ENCODE data around the gene ZIC1.

The ZIC1 gene

DNA sequence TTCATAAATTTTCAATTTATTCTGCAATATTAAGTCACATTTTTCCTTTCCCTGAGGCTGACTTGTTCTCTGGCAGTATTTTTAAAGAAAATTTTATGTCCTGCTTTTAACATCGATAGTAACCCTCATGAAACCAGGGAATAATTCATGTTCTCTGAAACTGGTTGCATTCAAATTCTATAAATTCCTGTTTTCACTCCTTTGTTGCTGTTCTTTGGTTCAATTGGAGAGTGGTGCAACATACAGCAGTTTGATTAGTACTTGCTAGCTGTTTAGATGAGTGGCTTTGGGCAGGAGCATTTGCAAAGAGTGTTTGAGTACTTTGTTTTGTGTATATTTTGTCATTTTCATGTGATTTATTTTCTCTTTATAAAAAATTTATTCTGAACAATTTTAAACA lies 19.2 kb downstream of the ZIC1 start:
- ATAC-seq: no peak

DNA sequence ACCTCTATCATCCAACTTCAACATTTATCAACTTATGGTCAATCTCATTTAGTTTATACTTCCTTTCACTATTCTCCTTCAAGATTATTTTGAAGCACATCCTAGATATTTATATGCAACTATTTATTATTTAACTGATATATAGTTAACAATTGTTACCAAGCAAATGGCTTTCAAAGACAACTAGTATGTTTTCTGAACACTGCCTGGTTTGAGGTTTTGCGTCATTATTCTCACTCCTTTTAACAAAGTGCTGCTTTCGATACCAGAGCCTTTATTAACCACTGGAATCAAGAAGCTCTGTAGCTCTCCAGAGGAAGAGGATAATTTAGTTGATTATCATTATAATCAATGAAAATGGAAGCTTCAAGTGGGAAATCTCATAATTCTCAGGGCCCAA lies 19.6 kb downstream of the ZIC1 start:
- no peak for ATAC-seq
- TF ChIP-seq, protein P1, sequence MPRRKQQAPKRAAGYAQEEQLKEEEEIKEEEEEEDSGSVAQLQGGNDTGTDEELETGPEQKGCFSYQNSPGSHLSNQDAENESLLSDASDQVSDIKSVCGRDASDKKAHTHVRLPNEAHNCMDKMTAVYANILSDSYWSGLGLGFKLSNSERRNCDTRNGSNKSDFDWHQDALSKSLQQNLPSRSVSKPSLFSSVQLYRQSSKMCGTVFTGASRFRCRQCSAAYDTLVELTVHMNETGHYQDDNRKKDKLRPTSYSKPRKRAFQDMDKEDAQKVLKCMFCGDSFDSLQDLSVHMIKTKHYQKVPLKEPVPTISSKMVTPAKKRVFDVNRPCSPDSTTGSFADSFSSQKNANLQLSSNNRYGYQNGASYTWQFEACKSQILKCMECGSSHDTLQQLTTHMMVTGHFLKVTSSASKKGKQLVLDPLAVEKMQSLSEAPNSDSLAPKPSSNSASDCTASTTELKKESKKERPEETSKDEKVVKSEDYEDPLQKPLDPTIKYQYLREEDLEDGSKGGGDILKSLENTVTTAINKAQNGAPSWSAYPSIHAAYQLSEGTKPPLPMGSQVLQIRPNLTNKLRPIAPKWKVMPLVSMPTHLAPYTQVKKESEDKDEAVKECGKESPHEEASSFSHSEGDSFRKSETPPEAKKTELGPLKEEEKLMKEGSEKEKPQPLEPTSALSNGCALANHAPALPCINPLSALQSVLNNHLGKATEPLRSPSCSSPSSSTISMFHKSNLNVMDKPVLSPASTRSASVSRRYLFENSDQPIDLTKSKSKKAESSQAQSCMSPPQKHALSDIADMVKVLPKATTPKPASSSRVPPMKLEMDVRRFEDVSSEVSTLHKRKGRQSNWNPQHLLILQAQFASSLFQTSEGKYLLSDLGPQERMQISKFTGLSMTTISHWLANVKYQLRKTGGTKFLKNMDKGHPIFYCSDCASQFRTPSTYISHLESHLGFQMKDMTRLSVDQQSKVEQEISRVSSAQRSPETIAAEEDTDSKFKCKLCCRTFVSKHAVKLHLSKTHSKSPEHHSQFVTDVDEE (CRISPR knock-in tag; IDR thresholded peaks at IDR 0.05): no peak
- no peak for TF ChIP-seq ARNTL (CRISPR knock-in tag; IDR thresholded peaks at IDR 0.05; ENCODE audit: borderline replicate concordance, low read depth)
- TF ChIP-seq POU6F1 (CRISPR knock-in tag; IDR thresholded peaks at IDR 0.05; ENCODE audit: borderline replicate concordance, low read depth): no peak
- no peak for TF ChIP-seq PATZ1 (CRISPR knock-in tag; IDR thresholded peaks at IDR 0.05; ENCODE audit: borderline replicate concordance)
- TF ChIP-seq CSDC2 (CRISPR knock-in tag; IDR thresholded peaks at IDR 0.05): no peak
- TF ChIP-seq ISL1 (CRISPR knock-in tag; IDR thresholded peaks at IDR 0.05): no peak
- TF ChIP-seq ZFP3 (CRISPR knock-in tag; IDR thresholded peaks at IDR 0.05): no peak
- no peak for TF ChIP-seq ZC3H10 (CRISPR knock-in tag; IDR thresholded peaks at IDR 0.05)
- TF ChIP-seq ZNF8 (CRISPR knock-in tag; IDR thresholded peaks at IDR 0.05): no peak
- TF ChIP-seq PPARA (CRISPR knock-in tag; IDR thresholded peaks at IDR 0.05; ENCODE audit: borderline replicate concordance): no peak
- no peak for TF ChIP-seq TCF4 (CRISPR knock-in tag; IDR thresholded peaks at IDR 0.05; ENCODE audit: borderline replicate concordance)

More for the DNA sequence above, 19.2 kb downstream of the ZIC1 start:
- TF ChIP-seq ZFP30 (CRISPR knock-in tag; IDR thresholded peaks at IDR 0.05) (no peak), ISL1 (CRISPR knock-in tag; IDR thresholded peaks at IDR 0.05) (no peak)

- TF ChIP-seq GLIS3 (CRISPR knock-in tag; IDR thresholded peaks at IDR 0.05): no peak
- TF ChIP-seq CREB5 (CRISPR knock-in tag; IDR thresholded peaks at IDR 0.05; ENCODE audit: low read depth): no peak
- no peak for TF ChIP-seq ZFP3 (CRISPR knock-in tag; IDR thresholded peaks at IDR 0.05)
- no peak for TF ChIP-seq OSR1 (CRISPR knock-in tag; IDR thresholded peaks at IDR 0.05)
- no peak for TF ChIP-seq ARNTL (CRISPR knock-in tag; IDR thresholded peaks at IDR 0.05; ENCODE audit: borderline replicate concordance, low read depth)
- no peak for TF ChIP-seq ZNF70 (CRISPR knock-in tag; IDR thresholded peaks at IDR 0.05)
- TF ChIP-seq ISL1 (CRISPR knock-in tag; IDR thresholded peaks at IDR 0.05): no peak
- no peak for TF ChIP-seq SNAI2 (CRISPR knock-in tag; IDR thresholded peaks at IDR 0.05)
- no peak for TF ChIP-seq CSDC2 (CRISPR knock-in tag; IDR thresholded peaks at IDR 0.05)
- ATAC-seq: no peak
Measured at GRCh38 chr3:147431751-147432150, 22.6 kb downstream of the ZIC1 start.

DNA sequence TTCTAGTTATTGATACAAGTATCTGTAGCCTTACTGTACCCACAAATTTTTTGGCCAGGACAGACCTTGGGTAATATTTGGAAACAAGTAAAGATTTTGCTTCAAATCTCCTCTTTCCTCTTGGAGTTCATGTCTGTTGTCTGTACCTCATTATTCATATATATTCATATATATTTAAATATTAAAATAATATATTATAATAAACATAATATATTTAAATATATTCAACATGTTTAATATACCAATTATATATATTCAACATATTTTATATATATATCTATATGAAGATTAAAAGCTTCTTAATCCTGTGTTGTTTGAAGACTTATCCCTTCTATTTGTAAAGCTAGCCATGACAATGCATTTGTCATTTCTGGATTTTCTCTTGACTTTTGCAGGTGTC lies 38.1 kb downstream of the ZIC1 start:
- TF ChIP-seq PPARA (CRISPR knock-in tag; IDR thresholded peaks at IDR 0.05; ENCODE audit: borderline replicate concordance) (no peak), TOX (CRISPR knock-in tag; IDR thresholded peaks at IDR 0.05; ENCODE audit: borderline replicate concordance) (no peak)
- ATAC-seq: no peak

DNA sequence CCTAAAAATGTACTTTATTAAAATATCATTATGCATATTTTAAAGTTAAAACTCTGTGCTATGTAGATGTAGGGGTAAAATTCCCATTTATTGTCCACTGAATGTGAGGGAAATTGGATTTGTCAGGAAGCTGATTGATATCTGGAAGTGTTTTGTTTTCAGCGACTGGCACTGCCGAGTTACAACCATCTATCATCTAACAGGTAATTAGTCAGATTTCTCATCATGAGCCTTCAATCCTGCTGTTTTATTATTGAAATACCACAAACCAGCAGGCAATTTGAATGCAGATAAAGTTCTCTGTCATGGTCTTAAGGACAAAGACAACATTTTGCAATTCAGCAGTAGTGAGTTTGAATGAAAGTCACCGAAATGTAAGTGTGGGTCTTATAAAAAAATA lies 40.5 kb downstream of the ZIC1 start:
- ATAC-seq: no peak
- TF ChIP-seq OSR1 (CRISPR knock-in tag; IDR thresholded peaks at IDR 0.05): no peak
- TF ChIP-seq, protein P1 (CRISPR knock-in tag; IDR thresholded peaks at IDR 0.05): no peak
- no peak for TF ChIP-seq CSDC2 (CRISPR knock-in tag; IDR thresholded peaks at IDR 0.05)
- TF ChIP-seq TCF4 (CRISPR knock-in tag; IDR thresholded peaks at IDR 0.05; ENCODE audit: borderline replicate concordance): no peak
- no peak for TF ChIP-seq ISL1 (CRISPR knock-in tag; IDR thresholded peaks at IDR 0.05)
